ENCODE results near the gene MT2A.

GRCh38 chr16:56623637-56624036, 15.3 kb downstream of the MT2A start:
- no peak for TF ChIP-seq EZH2phosphoT487 (conservative IDR thresholded peaks at IDR 0.05; ENCODE audit: low read length)
- no peak for TF ChIP-seq CTCF (IDR thresholded peaks at IDR 0.05; ENCODE audit: insufficient read depth, low read length, poor library complexity, severe bottlenecking)

Measured in SU-DHL-6 (cell line).